ENCODE measurements around the gene DEK.
"Not testable (repeated sequence)": the region's sequence is repeated elsewhere in the genome, so short reads cannot be mapped to it uniquely, and the experiment has no call there.

The DEK gene

GRCh38 chr6:18264219-18264922, at the start of gene DEK:
Gene DEK, minus strand, starts transcription at chr6:18264530. Its CDS starts 543 bp downstream, at chr6:18263987.
- peak; percentile 77 for DNase-seq

GRCh38 chr6:18312368-18312767, 48.0 kb upstream of the DEK start:
- no peak for DNase-seq

GRCh38 chr6:18310010-18310409, 45.7 kb upstream of the DEK start:
- not testable (repeated sequence) for DNase-seq

- no peak for DNase-seq
These were observed 44.7 kb upstream of the DEK start for GRCh38 chr6:18309046-18309445.

- DNase-seq: no peak
These were observed 43.9 kb upstream of the DEK start for GRCh38 chr6:18308070-18308735.

GRCh38 chr6:18306977-18307376, 42.6 kb upstream of the DEK start:
- no peak for DNase-seq

- DNase-seq: no peak
These were observed 38.5 kb upstream of the DEK start for GRCh38 chr6:18302561-18303439.

- no peak for DNase-seq
These were observed 29.0 kb upstream of the DEK start for GRCh38 chr6:18293076-18293904.

- DNase-seq: no peak
These were observed 25.0 kb upstream of the DEK start for GRCh38 chr6:18289283-18289682.

- no peak for DNase-seq
These were observed 19.9 kb upstream of the DEK start for GRCh38 chr6:18284261-18284660.

- DNase-seq: no peak
These were observed 17.2 kb upstream of the DEK start for GRCh38 chr6:18281564-18281963.

- DNase-seq: no peak
These were observed 15.8 kb upstream of the DEK start for GRCh38 chr6:18280084-18280483.

GRCh38 chr6:18279422-18279821, 15.1 kb upstream of the DEK start:
- no peak for DNase-seq

- no peak for DNase-seq
These were observed 13.1 kb upstream of the DEK start for GRCh38 chr6:18277237-18278006.

GRCh38 chr6:18276610-18277236, 12.4 kb upstream of the DEK start:
- DNase-seq: no peak

GRCh38 chr6:18270216-18270615, 5.9 kb upstream of the DEK start:
- no peak for DNase-seq

- no peak for DNase-seq
These were observed 5.4 kb upstream of the DEK start for GRCh38 chr6:18269717-18270116.

- peak; percentile 22 for DNase-seq
These were observed 4.9 kb upstream of the DEK start for GRCh38 chr6:18269253-18269652.

GRCh38 chr6:18268066-18268465, 3.7 kb upstream of the DEK start:
- DNase-seq: no peak

- DNase-seq: no peak
These were observed 2.2 kb upstream of the DEK start for GRCh38 chr6:18266523-18266912.

GRCh38 chr6:18265787-18266522, 1.6 kb upstream of the DEK start:
- DNase-seq: no peak

Data from GF-D8 (cell line).